CD14-positive monocyte (primary cell): Measurements from ENCODE around the gene SLC6A11. TPM values are rescaled to one million over a fixed set of nuclear protein-coding genes. Genes with fewer than 3 reads are reported as not detected.

ENCODE experiments used
- DNase-seq, 3 donors: peaks; one replicate each; pipeline ENCODE4 v3.0.0-alpha.2; 2011 to 2022
- H2AFZ ChIP-seq: 2 replicates; pipeline ENCODE4 v1.6.0; 2012; ENCODE audit warnings: mild to moderate bottlenecking, low read depth, low read length, inconsistent platforms; ENCODE audit not compliant: insufficient read depth, poor library complexity, severe bottlenecking
- H3K27ac ChIP-seq, 2 donors: 1 replicate in 1 of 2; 2 replicates in 1 of 2; pipeline ENCODE4 v1.5.1; 2012 to 2013; ENCODE audit warnings: low read length in 2 of 2, control low read depth in 1 of 2, inconsistent platforms in 1 of 2, low read depth in 1 of 2, mild to moderate bottlenecking in 1 of 2
- H3K27me3 ChIP-seq, 2 donors: one replicate each; pipeline versions ENCODE4 v1.6.0 to v1.6.1; 2011 to 2013; ENCODE audit warnings: low read length in 2 of 2; ENCODE audit not compliant: control insufficient read depth in 2 of 2, insufficient read depth in 2 of 2
- H3K36me3 ChIP-seq, 2 donors: replicated peaks in 1 of 2; 1 replicate in 1 of 2; 2 replicates in 1 of 2; pipeline versions ENCODE4 v1.5.1 to v1.6.1; 2012 to 2013; ENCODE audit warnings: low read length in 2 of 2, control low read depth in 1 of 2, inconsistent platforms in 1 of 2, mild to moderate bottlenecking in 1 of 2; ENCODE audit not compliant: insufficient read depth in 2 of 2, control insufficient read depth in 1 of 2
- H3K4me1 ChIP-seq, 2 donors: 1 replicate in 1 of 2; 2 replicates in 1 of 2; pipeline versions ENCODE4 v1.5.1 to v1.6.1; 2012 to 2013; ENCODE audit warnings: low read length in 2 of 2, control low read depth in 1 of 2, inconsistent platforms in 1 of 2, mild to moderate bottlenecking in 1 of 2, moderate library complexity in 1 of 2; ENCODE audit not compliant: insufficient read depth in 2 of 2, control insufficient read depth in 1 of 2
- H3K4me2 ChIP-seq: replicated peaks from 2 replicates; pipeline ENCODE3; 2012; ENCODE audit warnings: low read length, moderate library complexity, mild to moderate bottlenecking; ENCODE audit not compliant: poor library complexity, severe bottlenecking; ENCODE audit errors: extremely low read depth
- H3K4me3 ChIP-seq, 3 experiments: fragments of 200-600 bp in 1 of 3; sonication (generic) in 1 of 3; replicated peaks in 1 of 3; 1 replicate in 2 of 3; 2 replicates in 1 of 3; pipeline ENCODE4 v1.5.1; 2011 to 2013; ENCODE audit warnings: low read length in 3 of 3, mild to moderate bottlenecking in 3 of 3, control low read depth in 2 of 3, low read depth in 2 of 3, inconsistent platforms in 1 of 3, moderate library complexity in 1 of 3
- H3K79me2 ChIP-seq: 2 replicates; pipeline ENCODE4 v1.6.0; 2012; ENCODE audit warnings: mild to moderate bottlenecking, control low read depth, inconsistent platforms, low read length, moderate library complexity; ENCODE audit not compliant: insufficient read depth
- H3K9ac ChIP-seq: 2 replicates; pipeline ENCODE4 v1.6.0; 2017; ENCODE audit warnings: low read length, mild to moderate bottlenecking; ENCODE audit not compliant: insufficient read depth, poor library complexity, severe bottlenecking
- H3K9me3 ChIP-seq, 2 donors: replicated peaks in 1 of 2; 1 replicate in 1 of 2; 2 replicates in 1 of 2; pipeline versions ENCODE4 v1.5.1 to v1.6.1; 2012 to 2013; ENCODE audit warnings: low read length in 2 of 2, control low read depth in 1 of 2; ENCODE audit not compliant: control insufficient read depth in 1 of 2, insufficient read depth in 1 of 2
- H4K20me1 ChIP-seq: 2 replicates; pipeline ENCODE4 v1.6.0; 2012; ENCODE audit warnings: mild to moderate bottlenecking, low read length, control low read depth, moderate library complexity; ENCODE audit not compliant: insufficient read depth
- H3K27ac Mint-ChIP-seq, 7 donors: one replicate each; pipeline ENCODE4 v1.8.0; 2020; ENCODE audit warnings: mild to moderate bottlenecking in 7 of 7, mixed read lengths in 7 of 7, moderate library complexity in 6 of 7, inconsistent platforms in 2 of 7
- H3K27me3 Mint-ChIP-seq, 3 donors: one replicate each; pipeline ENCODE4 v1.8.0; 2021 to 2022; ENCODE audit warnings: low read depth in 3 of 3, mild to moderate bottlenecking in 3 of 3, mixed read lengths in 3 of 3, moderate library complexity in 3 of 3, inconsistent platforms in 1 of 3
- H3K36me3 Mint-ChIP-seq, 2 donors: one replicate each; pipeline ENCODE4 v1.8.0; 2020; ENCODE audit warnings: mixed read lengths in 2 of 2, inconsistent platforms in 1 of 2, mild to moderate bottlenecking in 1 of 2
- H3K4me1 Mint-ChIP-seq: one replicate; pipeline ENCODE4 v1.8.0; 2020; ENCODE audit warnings: mild to moderate bottlenecking, mixed read lengths
- H3K4me3 Mint-ChIP-seq, 2 donors: one replicate each; pipeline ENCODE4 v1.8.0; 2020; ENCODE audit warnings: mild to moderate bottlenecking in 2 of 2, mixed read lengths in 2 of 2, moderate library complexity in 1 of 2
- H3K9me3 Mint-ChIP-seq, 7 donors: one replicate each; pipeline ENCODE4 v1.8.0; 2020 to 2022; ENCODE audit warnings: mixed read lengths in 7 of 7, mild to moderate bottlenecking in 6 of 7, moderate library complexity in 6 of 7, inconsistent platforms in 2 of 7
- WGBS: methylation state at CpG from one replicate; pipeline ENCODE4 v1.1.5; 2013; ENCODE audit warnings: missing lambda C conversion rate; ENCODE audit not compliant: insufficient coverage; 5-methylcytosine and 5-hydroxymethylcytosine counted together
- intact Hi-C, 2 donors: fragments of 100-400 bp; cut with micrococcal nuclease; formaldehyde crosslinking; loops; one replicate each; pipeline versions ENCODE4 v1.15.0 to v1.15.1; 2023
- polyA plus RNA-seq, 3 donors: library from polyadenylated mRNA; depleted of rRNA in 1 of 3; unstranded in 2 of 3; stranded (reverse) in 1 of 3; fragments of 300-500 nt in 2 of 3; fragments of >200 nt in 1 of 3; fragmentation: Illumina TruSeq in 2 of 3; gene quantifications; 1 replicate in 2 of 3; 2 replicates in 1 of 3; pipeline ENCODE4 v1.2.3, GENCODE V29; 2012 to 2021
- TF ChIP-seq, protein P1 (sequence below): fragments of 200-600 bp; IDR thresholded peaks from one replicate; pipeline ENCODE4 v1.8.0; 2022; ENCODE audit warnings: antibody characterized with exemption, mild to moderate bottlenecking

SLC6A11 gene
- polyA plus RNA-seq, 3 donors, result not detected

DNA sequence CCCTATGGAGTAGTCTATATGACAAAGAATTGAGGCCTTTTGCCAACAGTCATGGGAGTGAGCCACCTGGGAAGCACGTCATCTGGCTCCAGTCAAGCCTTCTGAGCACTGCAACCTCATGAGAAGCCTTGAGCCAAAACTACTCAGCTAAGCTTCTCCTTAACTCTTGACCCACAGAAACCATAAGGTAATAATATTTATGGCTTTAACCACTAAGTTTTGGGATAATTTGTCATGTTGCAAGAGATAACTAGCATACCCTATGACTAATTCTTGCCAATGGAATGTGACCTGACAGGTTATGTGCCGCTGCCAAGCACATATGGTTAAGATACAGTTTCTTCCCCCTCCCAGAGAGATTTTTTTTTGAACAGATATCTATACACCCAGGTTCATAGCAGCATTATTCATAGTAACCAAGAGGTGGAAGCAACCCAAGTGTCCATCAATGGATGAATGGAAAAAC, 11.8 kb upstream of the SLC6A11 start:
- TF ChIP-seq, protein P1, sequence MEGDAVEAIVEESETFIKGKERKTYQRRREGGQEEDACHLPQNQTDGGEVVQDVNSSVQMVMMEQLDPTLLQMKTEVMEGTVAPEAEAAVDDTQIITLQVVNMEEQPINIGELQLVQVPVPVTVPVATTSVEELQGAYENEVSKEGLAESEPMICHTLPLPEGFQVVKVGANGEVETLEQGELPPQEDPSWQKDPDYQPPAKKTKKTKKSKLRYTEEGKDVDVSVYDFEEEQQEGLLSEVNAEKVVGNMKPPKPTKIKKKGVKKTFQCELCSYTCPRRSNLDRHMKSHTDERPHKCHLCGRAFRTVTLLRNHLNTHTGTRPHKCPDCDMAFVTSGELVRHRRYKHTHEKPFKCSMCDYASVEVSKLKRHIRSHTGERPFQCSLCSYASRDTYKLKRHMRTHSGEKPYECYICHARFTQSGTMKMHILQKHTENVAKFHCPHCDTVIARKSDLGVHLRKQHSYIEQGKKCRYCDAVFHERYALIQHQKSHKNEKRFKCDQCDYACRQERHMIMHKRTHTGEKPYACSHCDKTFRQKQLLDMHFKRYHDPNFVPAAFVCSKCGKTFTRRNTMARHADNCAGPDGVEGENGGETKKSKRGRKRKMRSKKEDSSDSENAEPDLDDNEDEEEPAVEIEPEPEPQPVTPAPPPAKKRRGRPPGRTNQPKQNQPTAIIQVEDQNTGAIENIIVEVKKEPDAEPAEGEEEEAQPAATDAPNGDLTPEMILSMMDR, result no peak
- no peaks in the 10 kb centered on the region for H3K79me2 ChIP-seq
- no peak overlapping the region for H3K4me2 ChIP-seq
- H3K27me3 Mint-ChIP-seq, result peaks cover 11 to 17% (median 17%) of the 10 kb centered on the region in 3 donors
- intact Hi-C loops, result no loop called here
- no peak overlapping the region for H3K4me3 Mint-ChIP-seq
- H3K27ac Mint-ChIP-seq, result no peak overlapping the region
- no peak overlapping the region for H2AFZ ChIP-seq
- DNase-seq, result no peak
- no peak overlapping the region for H3K9ac ChIP-seq
- H3K4me3 ChIP-seq, result no peak overlapping the region
- no peaks in the 10 kb centered on the region for H3K36me3 ChIP-seq
- no peaks in the 10 kb centered on the region for H4K20me1 ChIP-seq
- H3K9me3 Mint-ChIP-seq, result no peaks in the 10 kb centered on the region
- H3K27ac ChIP-seq, result no peak overlapping the region
- peaks cover 0 to 2% of the 10 kb centered on the region in 2 donors for H3K27me3 ChIP-seq
- no peaks in the 10 kb centered on the region for H3K4me1 ChIP-seq
- H3K9me3 ChIP-seq, result no peaks in the 10 kb centered on the region
- H3K36me3 Mint-ChIP-seq, result no peaks in the 10 kb centered on the region
- H3K4me1 Mint-ChIP-seq, result no peaks in the 10 kb centered on the region
- WGBS, result no CpG with 5 or more reads among the region's 2 CpGs

DNA sequence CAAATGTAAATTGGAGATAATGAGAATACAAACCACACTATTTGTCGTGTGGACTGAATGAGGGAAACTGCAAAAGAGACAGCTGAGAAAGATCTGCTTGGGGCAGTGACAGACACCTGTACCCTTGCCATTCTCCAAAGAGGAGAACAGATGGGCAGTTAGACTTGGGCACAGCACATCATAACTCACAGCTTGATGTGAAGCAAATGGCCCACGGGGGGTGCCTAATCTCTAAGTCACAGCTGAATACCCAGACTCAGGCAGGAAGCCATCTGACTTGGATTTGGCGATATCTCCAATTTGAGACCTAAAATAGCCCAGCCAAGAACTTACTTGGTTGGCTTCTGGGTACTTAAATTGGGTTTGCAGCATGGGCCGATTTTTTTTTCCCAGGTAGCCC, 10.0 kb upstream of the SLC6A11 start:
- DNase-seq, result no peak
- Mint-ChIP-seq H3K4me1 (no peaks in the 10 kb centered on the region), H3K9me3 (peaks cover 0 to under 1% (median 0%) of the 10 kb centered on the region in 7 donors), H3K36me3 (no peaks in the 10 kb centered on the region), H3K27ac (peak overlapping the region in 1 of 7 donors; percentile 23), H3K4me3 (no peak overlapping the region), H3K27me3 (peaks cover 9 to 12% (median 10%) of the 10 kb centered on the region in 3 donors)
- H2AFZ ChIP-seq, result no peak overlapping the region
- no peaks in the 10 kb centered on the region for H3K79me2 ChIP-seq
- peaks cover 0 to 2% of the 10 kb centered on the region in 2 donors for H3K27me3 ChIP-seq
- H3K27ac ChIP-seq, result no peak overlapping the region
- no peak overlapping the region for H3K4me2 ChIP-seq
- intact Hi-C loops, result no loop called here
- WGBS, result 0% methylated on average over 1 of the region's 4 CpGs
- TF ChIP-seq, protein P1, result no peak
- H3K4me1 ChIP-seq, result no peaks in the 10 kb centered on the region
- H3K9me3 ChIP-seq, result no peaks in the 10 kb centered on the region
- no peak overlapping the region for H3K4me3 ChIP-seq
- H4K20me1 ChIP-seq, result no peaks in the 10 kb centered on the region
- no peaks in the 10 kb centered on the region for H3K36me3 ChIP-seq
- H3K9ac ChIP-seq, result no peak overlapping the region
